GM12892 (cell line): ENCODE results near the gene LMTK2.

Experiments
- POLR2A ChIP-seq: IDR thresholded peaks from 2 replicates; pipeline ENCODE4 v1.6.1; 2011; ENCODE audit warnings: low read depth, low read length, control low read depth
- POLR2AphosphoS5 ChIP-seq: IDR thresholded peaks from 2 replicates; pipeline ENCODE4 v1.6.1; 2011; ENCODE audit warnings: low read depth, low read length, control low read depth

- no peak for TF ChIP-seq POLR2A
- TF ChIP-seq POLR2AphosphoS5 = no peak
Measured at GRCh38 chr7:98222533-98223195, 116.0 kb downstream of the LMTK2 start.
